H9 (cell line): Measurements from ENCODE around the gene EHBP1. TPM values are rescaled to one million over a fixed set of nuclear protein-coding genes. Genes with fewer than 3 reads are reported as not detected.

Experiments used
- DNase-seq: peaks from one replicate; pipeline ENCODE4 v3.0.0-alpha.2; 2017
- H2AFZ ChIP-seq: one replicate; pipeline ENCODE4 v1.6.1; 2013; ENCODE audit warnings: mild to moderate bottlenecking, low read length, control low read depth, moderate library complexity
- H2AK5ac ChIP-seq: 2 replicates; pipeline ENCODE4 v1.6.1; 2013; ENCODE audit warnings: low read length, control low read depth, mixed read lengths; ENCODE audit not compliant: insufficient read length
- H2BK120ac ChIP-seq: one replicate; pipeline ENCODE4 v1.6.1; 2013; ENCODE audit warnings: low read depth, mild to moderate bottlenecking, low read length, control low read depth, inconsistent platforms; ENCODE audit not compliant: poor library complexity, severe bottlenecking
- H2BK12ac ChIP-seq: 2 replicates; pipeline ENCODE4 v1.6.1; 2013; ENCODE audit warnings: low read length, control low read depth, mixed read lengths, low read depth; ENCODE audit not compliant: insufficient read length
- H2BK15ac ChIP-seq: 2 replicates; pipeline ENCODE4 v1.6.1; 2013; ENCODE audit warnings: low read depth, low read length, control low read depth
- H2BK20ac ChIP-seq: one replicate; pipeline ENCODE4 v1.6.1; 2013; ENCODE audit warnings: low read depth, mild to moderate bottlenecking, low read length, control low read depth, inconsistent platforms; ENCODE audit not compliant: poor library complexity, severe bottlenecking
- H2BK5ac ChIP-seq: 2 replicates; pipeline ENCODE4 v1.6.1; 2013; ENCODE audit warnings: low read length, control low read depth, mixed read lengths; ENCODE audit not compliant: insufficient read length
- H3K14ac ChIP-seq: 2 replicates; pipeline ENCODE4 v1.6.1; 2013; ENCODE audit warnings: low read length, control low read depth; ENCODE audit not compliant: insufficient read depth
- H3K18ac ChIP-seq: 2 replicates; pipeline ENCODE4 v1.6.1; 2013; ENCODE audit warnings: low read depth, mild to moderate bottlenecking, mixed read lengths, low read length, control low read depth; ENCODE audit not compliant: insufficient read length
- H3K23ac ChIP-seq: 2 replicates; pipeline ENCODE4 v1.6.1; 2013; ENCODE audit warnings: low read length, control low read depth, mixed read lengths, low read depth; ENCODE audit not compliant: insufficient read length
- H3K23me2 ChIP-seq: 2 replicates; pipeline ENCODE4 v1.6.1; 2013; ENCODE audit warnings: low read depth, mild to moderate bottlenecking, mixed read lengths, low read length, control low read depth; ENCODE audit not compliant: insufficient read length, poor library complexity, severe bottlenecking
- H3K27ac ChIP-seq: 2 replicates; pipeline ENCODE4 v1.5.1; 2013; ENCODE audit warnings: low read length, control low read depth, mixed read lengths, low read depth; ENCODE audit not compliant: insufficient read length
- H3K27me3 ChIP-seq: 2 replicates; pipeline ENCODE4 v1.6.1; 2013; ENCODE audit warnings: low read length, control low read depth, inconsistent platforms; ENCODE audit not compliant: insufficient read depth
- H3K4ac ChIP-seq: 2 replicates; pipeline ENCODE4 v1.6.1; 2013; ENCODE audit warnings: low read depth, mild to moderate bottlenecking, control low read depth, inconsistent platforms, low read length, moderate library complexity
- H3K4me1 ChIP-seq: 2 replicates; pipeline ENCODE4 v1.6.1; 2013; ENCODE audit warnings: low read length, control low read depth, inconsistent platforms; ENCODE audit not compliant: insufficient read depth
- H3K4me2 ChIP-seq: 2 replicates; pipeline ENCODE4 v1.6.1; 2013; ENCODE audit warnings: low read length, control low read depth, mixed read lengths; ENCODE audit not compliant: insufficient read length, insufficient read depth
- H3K56ac ChIP-seq: 2 replicates; pipeline ENCODE4 v1.6.1; 2013; ENCODE audit warnings: low read depth, mild to moderate bottlenecking, mixed read lengths, low read length, control low read depth; ENCODE audit not compliant: insufficient read length
- H3K79me1 ChIP-seq: 2 replicates; pipeline ENCODE4 v1.6.1; 2013; ENCODE audit warnings: low read depth, mild to moderate bottlenecking, moderate library complexity, low read length, control low read depth, inconsistent platforms; ENCODE audit not compliant: insufficient read depth, poor library complexity, severe bottlenecking
- H3K79me2 ChIP-seq: 2 replicates; pipeline ENCODE4 v1.6.1; 2013; ENCODE audit warnings: low read length, control low read depth, inconsistent platforms; ENCODE audit not compliant: insufficient read depth
- H3K9ac ChIP-seq: 2 replicates; pipeline ENCODE4 v1.6.1; 2013; ENCODE audit warnings: low read length, control low read depth, mixed read lengths; ENCODE audit not compliant: insufficient read length; ENCODE audit errors: extremely low read depth
- H3K9me3 ChIP-seq: one replicate; pipeline ENCODE4 v1.6.1; 2013; ENCODE audit warnings: low read depth, low read length, inconsistent platforms; ENCODE audit not compliant: control insufficient read depth
- H3T11ph ChIP-seq: one replicate; pipeline ENCODE4 v1.6.1; 2013; ENCODE audit warnings: mild to moderate bottlenecking, low read length, control low read depth, inconsistent platforms
- H4K20me1 ChIP-seq: one replicate; pipeline ENCODE4 v1.6.1; 2013; ENCODE audit not compliant: control insufficient read depth, insufficient read length, insufficient read depth
- H4K5ac ChIP-seq: 2 replicates; pipeline ENCODE4 v1.6.1; 2013; ENCODE audit warnings: low read depth, mild to moderate bottlenecking, mixed read lengths, low read length, control low read depth; ENCODE audit not compliant: insufficient read length
- H4K8ac ChIP-seq: replicated peaks from 2 replicates; pipeline ENCODE4 v1.6.1; 2013; ENCODE audit warnings: low read length, control low read depth, mixed read lengths, low read depth; ENCODE audit not compliant: insufficient read length
- H4K91ac ChIP-seq: 2 replicates; pipeline ENCODE4 v1.6.1; 2013; ENCODE audit warnings: low read depth, mild to moderate bottlenecking, moderate library complexity, mixed read lengths, low read length, control low read depth; ENCODE audit not compliant: insufficient read length
- H3K27ac Mint-ChIP-seq, 3 experiments: 2 replicates in 2 of 3; 3 replicates in 1 of 3; pipeline ENCODE4 v1.8.0; 2020 to 2021; ENCODE audit warnings: mixed read lengths in 3 of 3, mild to moderate bottlenecking in 1 of 3, moderate library complexity in 1 of 3
- H3K27me3 Mint-ChIP-seq: 2 replicates; pipeline ENCODE4 v1.8.0; 2021; ENCODE audit warnings: low read depth, mild to moderate bottlenecking, moderate library complexity, mixed read lengths
- H3K36me3 Mint-ChIP-seq, 3 experiments: 2 replicates in 2 of 3; 3 replicates in 1 of 3; pipeline ENCODE4 v1.8.0; 2020 to 2021; ENCODE audit warnings: low read depth in 3 of 3, mixed read lengths in 3 of 3; ENCODE audit not compliant: insufficient read depth in 1 of 3
- H3K4me1 Mint-ChIP-seq, 2 experiments: 2 replicates each; pipeline ENCODE4 v1.8.0; 2020; ENCODE audit warnings: mixed read lengths in 2 of 2
- H3K4me3 Mint-ChIP-seq, 2 experiments: 2 replicates in 1 of 2; 3 replicates in 1 of 2; pipeline ENCODE4 v1.8.0; 2020 to 2021; ENCODE audit warnings: mild to moderate bottlenecking in 2 of 2, mixed read lengths in 2 of 2, moderate library complexity in 1 of 2
- H3K9me3 Mint-ChIP-seq, 2 experiments: 2 replicates in 1 of 2; 3 replicates in 1 of 2; pipeline ENCODE4 v1.8.0; 2020; ENCODE audit warnings: mild to moderate bottlenecking in 2 of 2, mixed read lengths in 2 of 2, moderate library complexity in 1 of 2
- WGBS: extraction: QIAGEN DNeasy Blood & Tissue Kit; methylation state at CpG from one replicate; pipeline ENCODE4 v1.1.7; 2013; ENCODE audit warnings: missing lambda C conversion rate, low lambda C conversion rate, mixed read lengths; ENCODE audit not compliant: insufficient read length; ENCODE audit errors: extremely low coverage; 5-methylcytosine and 5-hydroxymethylcytosine counted together
- total RNA-seq: library from RNA; stranded (reverse); gene quantifications from 2 replicates; pipeline ENCODE4 v1.2.1, GENCODE V29; 2021
- TF ChIP-seq, protein P1 (sequence below): fragments of 200-600 bp; sonication (generic); conservative IDR thresholded peaks from 3 replicates; pipeline ENCODE4 v1.8.0; 2021; ENCODE audit warnings: antibody characterized with exemption, mild to moderate bottlenecking

The EHBP1 gene
- total RNA-seq, 1 experiment from 2014 or later: 35.6 TPM

DNA sequence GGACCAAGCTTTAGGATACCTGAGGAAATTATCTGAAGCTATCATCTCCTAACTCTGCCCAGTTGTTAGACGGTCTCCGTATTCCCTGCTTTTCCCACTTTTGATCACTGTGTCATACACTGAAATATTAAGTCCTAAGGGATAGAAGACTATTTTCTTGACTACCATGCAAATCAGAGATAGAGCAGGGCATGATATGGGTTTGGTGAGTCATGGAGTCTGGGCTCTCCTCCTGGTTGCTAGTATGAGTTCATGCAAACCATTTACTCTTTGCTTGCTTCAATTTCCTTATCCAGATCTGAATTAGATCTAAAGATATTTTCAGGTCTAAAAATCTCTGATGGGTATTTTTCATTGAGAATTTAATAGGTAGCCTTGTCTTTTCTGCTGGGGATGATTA, 55.0 kb downstream of the EHBP1 start:
- Histone ChIP-seq H4K20me1 (no peaks in the 10 kb centered on the region), H2AFZ (no peak overlapping the region), H2BK20ac (no peak overlapping the region), H2BK5ac (no peak overlapping the region), H3K27me3 (no peaks in the 10 kb centered on the region), H3T11ph (no peak overlapping the region), H3K4me1 (no peaks in the 10 kb centered on the region), H3K18ac (no peak overlapping the region), H2AK5ac (no peak overlapping the region), H2BK120ac (no peak overlapping the region), H2BK15ac (no peak overlapping the region), H2BK12ac (no peak overlapping the region), H3K14ac (no peak overlapping the region), H3K4me2 (no peak overlapping the region), H3K9ac (no peak overlapping the region), H4K5ac (no peak overlapping the region), H3K79me1 (no peaks in the 10 kb centered on the region), H3K27ac (no peak overlapping the region), H3K23ac (no peak overlapping the region), H3K9me3 (no peaks in the 10 kb centered on the region), H3K4ac (no peak overlapping the region), H3K56ac (no peak overlapping the region), H3K23me2 (no peaks in the 10 kb centered on the region), H4K8ac (no peak overlapping the region), H4K91ac (no peak overlapping the region), H3K79me2 (no peaks in the 10 kb centered on the region; the same call in 1 of the 2 replicates)
- no peaks in the 10 kb centered on the region for H3K27me3 Mint-ChIP-seq
- H3K4me1 Mint-ChIP-seq: peaks cover 0 to 3% of the 10 kb centered on the region in 2 experiments; a peak in 1 of 4 replicates
- DNase-seq: no peak
- H3K27ac Mint-ChIP-seq: no peak overlapping the region; a peak in 1 of 7 replicates
- H3K36me3 Mint-ChIP-seq: peaks cover 0 to 2% (median 1%) of the 10 kb centered on the region in 3 experiments; a peak in 3 of 7 replicates
- no CpG with 5 or more reads among the region's 2 CpGs for WGBS
- TF ChIP-seq, protein P1, sequence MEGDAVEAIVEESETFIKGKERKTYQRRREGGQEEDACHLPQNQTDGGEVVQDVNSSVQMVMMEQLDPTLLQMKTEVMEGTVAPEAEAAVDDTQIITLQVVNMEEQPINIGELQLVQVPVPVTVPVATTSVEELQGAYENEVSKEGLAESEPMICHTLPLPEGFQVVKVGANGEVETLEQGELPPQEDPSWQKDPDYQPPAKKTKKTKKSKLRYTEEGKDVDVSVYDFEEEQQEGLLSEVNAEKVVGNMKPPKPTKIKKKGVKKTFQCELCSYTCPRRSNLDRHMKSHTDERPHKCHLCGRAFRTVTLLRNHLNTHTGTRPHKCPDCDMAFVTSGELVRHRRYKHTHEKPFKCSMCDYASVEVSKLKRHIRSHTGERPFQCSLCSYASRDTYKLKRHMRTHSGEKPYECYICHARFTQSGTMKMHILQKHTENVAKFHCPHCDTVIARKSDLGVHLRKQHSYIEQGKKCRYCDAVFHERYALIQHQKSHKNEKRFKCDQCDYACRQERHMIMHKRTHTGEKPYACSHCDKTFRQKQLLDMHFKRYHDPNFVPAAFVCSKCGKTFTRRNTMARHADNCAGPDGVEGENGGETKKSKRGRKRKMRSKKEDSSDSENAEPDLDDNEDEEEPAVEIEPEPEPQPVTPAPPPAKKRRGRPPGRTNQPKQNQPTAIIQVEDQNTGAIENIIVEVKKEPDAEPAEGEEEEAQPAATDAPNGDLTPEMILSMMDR: no peak
- H3K9me3 Mint-ChIP-seq: no peaks in the 10 kb centered on the region
- H3K4me3 Mint-ChIP-seq: no peak overlapping the region
